Mesothelial cell of epicardium (in vitro differentiated cells): ENCODE measurements around the gene TMEFF1. TPM values are rescaled to one million over a fixed set of nuclear protein-coding genes. Genes with fewer than 3 reads are reported as not detected.

Source experiments
- DNase-seq, 2 experiments: peaks; one replicate each; pipeline ENCODE4 v3.0.0; 2021; ENCODE audit warnings: low spot score in 2 of 2; ENCODE audit not compliant: unreplicated experiment in 2 of 2
- H3K27ac Mint-ChIP-seq: 2 replicates; pipeline ENCODE4 v1.8.0; 2021; ENCODE audit warnings: mixed read lengths
- H3K27me3 Mint-ChIP-seq: 2 replicates; pipeline ENCODE4 v1.8.0; 2021; ENCODE audit warnings: low read depth, mixed read lengths
- H3K36me3 Mint-ChIP-seq: 2 replicates; pipeline ENCODE4 v1.8.0; 2021; ENCODE audit warnings: mixed read lengths
- H3K4me1 Mint-ChIP-seq: 2 replicates; pipeline ENCODE4 v1.8.0; 2021; ENCODE audit warnings: mixed read lengths
- H3K4me3 Mint-ChIP-seq: 2 replicates; pipeline ENCODE4 v1.8.0; 2021; ENCODE audit warnings: mild to moderate bottlenecking, moderate library complexity, mixed read lengths
- H3K9me3 Mint-ChIP-seq: 2 replicates; pipeline ENCODE4 v1.8.0; 2021; ENCODE audit warnings: mixed read lengths
- total RNA-seq: library from RNA; stranded (reverse); gene quantifications from 3 replicates; pipeline ENCODE4 v1.2.1, GENCODE V29; 2021
- TF ChIP-seq, protein P1 (sequence below): fragments of 200-600 bp; sonication (generic); IDR thresholded peaks from one replicate; pipeline ENCODE4 v1.5.0; 2021; ENCODE audit warnings: antibody characterized with exemption; ENCODE audit not compliant: unreplicated experiment

Gene TMEFF1
- total RNA-seq, 1 donor from 2014 or later, result 25.5 TPM

DNA sequence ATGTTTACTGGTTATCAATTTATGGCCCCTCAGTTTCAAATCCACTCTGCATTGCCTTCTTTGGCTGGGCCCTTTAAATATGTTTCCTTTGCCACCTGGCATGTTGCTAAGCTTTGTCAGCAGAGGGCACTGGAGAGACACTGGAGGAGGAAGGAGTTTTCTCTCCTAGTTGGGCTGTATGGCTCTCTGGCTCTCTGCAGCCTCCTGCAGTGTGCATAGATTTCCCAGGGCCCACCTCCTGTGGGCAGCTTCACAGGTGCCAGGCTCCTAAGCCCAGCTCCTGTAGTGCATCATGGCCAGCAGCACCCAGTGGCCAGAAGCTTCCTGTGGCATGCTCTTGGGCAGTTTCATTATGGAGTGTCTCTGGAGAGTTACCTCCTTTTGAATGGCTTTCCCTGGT, 128.3 kb downstream of the TMEFF1 start:
- no peak for DNase-seq
- Mint-ChIP-seq H3K4me1 (peaks cover 18% of the 10 kb centered on the region), H3K4me3 (no peak overlapping the region), H3K9me3 (no peaks in the 10 kb centered on the region), H3K36me3 (no peaks in the 10 kb centered on the region), H3K27ac (no peak overlapping the region), H3K27me3 (peaks cover 7% of the 10 kb centered on the region)
- TF ChIP-seq, protein P1, sequence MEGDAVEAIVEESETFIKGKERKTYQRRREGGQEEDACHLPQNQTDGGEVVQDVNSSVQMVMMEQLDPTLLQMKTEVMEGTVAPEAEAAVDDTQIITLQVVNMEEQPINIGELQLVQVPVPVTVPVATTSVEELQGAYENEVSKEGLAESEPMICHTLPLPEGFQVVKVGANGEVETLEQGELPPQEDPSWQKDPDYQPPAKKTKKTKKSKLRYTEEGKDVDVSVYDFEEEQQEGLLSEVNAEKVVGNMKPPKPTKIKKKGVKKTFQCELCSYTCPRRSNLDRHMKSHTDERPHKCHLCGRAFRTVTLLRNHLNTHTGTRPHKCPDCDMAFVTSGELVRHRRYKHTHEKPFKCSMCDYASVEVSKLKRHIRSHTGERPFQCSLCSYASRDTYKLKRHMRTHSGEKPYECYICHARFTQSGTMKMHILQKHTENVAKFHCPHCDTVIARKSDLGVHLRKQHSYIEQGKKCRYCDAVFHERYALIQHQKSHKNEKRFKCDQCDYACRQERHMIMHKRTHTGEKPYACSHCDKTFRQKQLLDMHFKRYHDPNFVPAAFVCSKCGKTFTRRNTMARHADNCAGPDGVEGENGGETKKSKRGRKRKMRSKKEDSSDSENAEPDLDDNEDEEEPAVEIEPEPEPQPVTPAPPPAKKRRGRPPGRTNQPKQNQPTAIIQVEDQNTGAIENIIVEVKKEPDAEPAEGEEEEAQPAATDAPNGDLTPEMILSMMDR, result peak; percentile 38

DNA sequence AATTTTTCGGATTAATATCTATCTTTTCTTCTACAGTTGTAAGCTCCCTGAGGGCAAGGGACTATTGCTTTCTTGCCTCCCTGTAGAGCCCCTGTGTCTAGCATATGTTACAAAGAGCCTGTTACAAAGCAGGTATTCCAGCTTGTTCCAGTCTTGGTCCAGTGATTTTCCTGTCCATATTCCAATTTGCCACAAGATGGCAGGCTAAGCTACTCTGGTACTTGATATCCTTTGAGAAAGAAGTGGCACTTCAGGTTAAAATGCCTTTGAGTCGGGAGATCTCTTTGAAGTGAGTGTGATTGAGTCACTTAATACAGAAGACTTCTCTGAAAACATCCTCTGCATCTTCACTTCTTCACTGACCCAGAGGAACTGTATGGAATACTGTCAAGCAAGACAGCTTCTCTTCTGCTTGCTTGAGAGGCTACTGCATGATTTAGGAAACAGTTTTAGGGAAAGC, 129.4 kb downstream of the TMEFF1 start:
- no peaks in the 10 kb centered on the region for H3K9me3 Mint-ChIP-seq
- TF ChIP-seq, protein P1, result peak; percentile 60
- DNase-seq, result no peak
- no peak overlapping the region for H3K27ac Mint-ChIP-seq
- H3K36me3 Mint-ChIP-seq, result no peaks in the 10 kb centered on the region
- peaks cover 18% of the 10 kb centered on the region for H3K4me1 Mint-ChIP-seq
- H3K4me3 Mint-ChIP-seq, result no peak overlapping the region
- peaks cover 5% of the 10 kb centered on the region for H3K27me3 Mint-ChIP-seq

DNA sequence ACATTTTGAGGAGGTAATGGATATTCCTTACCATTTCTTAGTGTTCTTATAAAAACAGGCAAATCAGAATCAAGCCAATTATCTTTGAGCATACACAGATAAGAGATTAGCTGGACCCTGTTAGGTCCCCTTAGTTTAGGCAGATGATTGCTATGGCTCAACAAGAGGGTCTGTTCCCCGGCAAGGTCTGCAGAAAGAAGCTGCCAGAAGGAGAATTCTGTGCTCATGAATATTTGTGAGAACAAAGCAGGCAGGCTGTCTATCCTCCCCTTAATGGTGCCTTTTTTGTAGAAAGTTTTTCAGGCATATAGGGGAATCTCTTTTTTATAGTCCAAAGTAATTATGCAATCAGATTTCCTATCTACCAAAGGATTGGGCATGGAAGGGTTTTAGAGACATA, 132.5 kb downstream of the TMEFF1 start:
- no peak for DNase-seq
- Mint-ChIP-seq H3K36me3 (no peaks in the 10 kb centered on the region), H3K27me3 (no peaks in the 10 kb centered on the region), H3K9me3 (no peaks in the 10 kb centered on the region), H3K4me3 (no peak overlapping the region), H3K27ac (peak overlapping the region; percentile 12), H3K4me1 (peaks cover 5% of the 10 kb centered on the region)
- TF ChIP-seq, protein P1, result no peak

DNA sequence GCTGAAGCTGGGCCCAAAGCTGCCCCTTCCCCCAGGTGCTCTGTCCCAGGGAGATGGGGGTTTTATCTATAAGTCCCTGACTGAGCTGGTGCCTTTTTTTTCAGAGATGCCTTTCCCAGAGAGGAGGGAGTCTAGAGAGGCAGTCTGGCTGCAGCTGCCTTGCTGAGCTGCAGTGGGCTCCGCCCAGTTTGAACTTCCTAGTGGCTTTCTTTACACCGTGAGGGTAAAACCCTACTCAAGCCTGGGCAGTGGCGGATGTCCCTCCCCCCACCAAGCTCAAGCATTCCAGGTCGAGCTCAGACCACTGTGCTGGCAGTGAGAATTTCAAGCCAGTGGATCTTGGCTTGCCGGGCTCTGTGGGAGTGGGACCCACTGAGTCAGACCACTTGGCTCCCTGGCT, 146.2 kb downstream of the TMEFF1 start:
- TF ChIP-seq, protein P1, result no peak
- Mint-ChIP-seq H3K9me3 (peaks cover 26% of the 10 kb centered on the region), H3K4me1 (peaks cover 2% of the 10 kb centered on the region), H3K27me3 (no peaks in the 10 kb centered on the region), H3K4me3 (no peak overlapping the region), H3K27ac (no peak overlapping the region), H3K36me3 (peaks cover 2% of the 10 kb centered on the region)
- no peak for DNase-seq

DNA sequence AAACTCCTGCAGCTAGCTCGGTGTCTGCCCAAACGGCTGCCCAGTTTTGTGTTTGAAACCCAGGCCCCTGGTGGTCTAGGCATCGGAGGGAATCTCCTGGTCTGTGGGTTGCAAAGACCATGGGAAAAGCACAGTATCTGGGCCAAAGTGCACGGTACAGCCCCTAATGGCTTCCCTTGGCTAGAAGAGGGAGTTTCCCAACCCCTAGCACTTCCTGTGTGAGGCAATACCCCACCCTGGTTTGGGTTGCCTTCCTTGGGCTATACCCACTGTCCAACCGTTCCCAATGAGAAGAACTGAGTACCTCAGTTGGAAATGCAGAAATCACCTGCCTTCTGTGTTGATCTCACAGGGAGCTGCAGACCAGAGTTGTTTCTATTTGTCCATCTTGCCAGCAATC, 146.7 kb downstream of the TMEFF1 start:
- H3K27ac Mint-ChIP-seq, result no peak overlapping the region
- H3K9me3 Mint-ChIP-seq, result peaks cover 26% of the 10 kb centered on the region
- no peaks in the 10 kb centered on the region for H3K27me3 Mint-ChIP-seq
- DNase-seq, result no peak
- H3K36me3 Mint-ChIP-seq, result peaks cover 2% of the 10 kb centered on the region
- peaks cover 2% of the 10 kb centered on the region for H3K4me1 Mint-ChIP-seq
- H3K4me3 Mint-ChIP-seq, result no peak overlapping the region
- TF ChIP-seq, protein P1, result no peak

DNA sequence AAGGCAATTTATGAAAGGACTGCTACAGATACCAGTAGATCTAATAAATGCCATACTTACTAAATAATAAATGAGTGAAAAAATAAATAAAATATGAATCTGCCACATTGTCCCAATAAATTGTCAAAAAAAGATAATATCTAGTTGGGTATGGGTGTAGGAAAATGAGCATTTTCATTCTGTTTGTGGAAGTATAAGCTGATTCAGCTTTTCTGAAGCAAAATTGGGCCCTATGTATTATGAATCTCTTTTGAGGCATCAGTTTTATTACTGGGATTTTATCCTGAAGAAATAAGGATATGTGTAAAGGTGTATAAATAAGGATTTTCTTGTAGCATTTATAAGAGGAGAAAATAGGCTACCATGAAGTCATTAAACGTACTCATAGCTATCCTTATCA, 151.0 kb downstream of the TMEFF1 start:
- no peaks in the 10 kb centered on the region for H3K36me3 Mint-ChIP-seq
- no peak overlapping the region for H3K27ac Mint-ChIP-seq
- peaks cover 4% of the 10 kb centered on the region for H3K4me1 Mint-ChIP-seq
- H3K27me3 Mint-ChIP-seq, result no peaks in the 10 kb centered on the region
- DNase-seq, result no peak
- H3K4me3 Mint-ChIP-seq, result no peak overlapping the region
- H3K9me3 Mint-ChIP-seq, result peaks cover 6% of the 10 kb centered on the region
- TF ChIP-seq, protein P1, result no peak
